HEK293T (cell line): Measurements from ENCODE around the gene RC3H2.
A peak's percentile ranks its signal among the peaks of the same experiment; 100 is the strongest.
"Not testable (repeated sequence)": the region's sequence is repeated elsewhere in the genome, so short reads cannot be mapped to it uniquely, and the experiment has no call there.

ENCODE experiments used
- CTCF ChIA-PET: fragments of 350-600 bp; formaldehyde crosslinking; extraction: SDS; loops from one replicate; lab custom pipeline; 2021; ENCODE audit warnings: antibody characterized with exemption, inconsistent platforms; lab: Yijun Ruan, JAX
- POLR2A ChIA-PET: fragments of 350-600 bp; formaldehyde crosslinking; extraction: SDS; loops from one replicate; lab custom pipeline; 2020; ENCODE audit warnings: antibody characterized with exemption, inconsistent platforms; lab: Yijun Ruan, JAX
- DNase-seq: peaks from one replicate; pipeline ENCODE4 v3.0.0; 2012; ENCODE audit warnings: mixed read lengths; ENCODE audit errors: extremely low spot score
- ARNT ChIP-seq: fragments of 450-650 bp; IDR thresholded peaks from 2 replicates; pipeline ENCODE4 v1.6.1; 2017; ENCODE audit warnings: mild to moderate bottlenecking
- BHLHE40 ChIP-seq: fragments of 450-650 bp; IDR thresholded peaks from 2 replicates; pipeline ENCODE4 v1.6.1; 2016; ENCODE audit warnings: mild to moderate bottlenecking, moderate library complexity, borderline replicate concordance
- CTBP1 ChIP-seq: fragments of 450-650 bp; IDR thresholded peaks from 2 replicates; pipeline ENCODE4 v1.6.1; 2016; ENCODE audit warnings: borderline replicate concordance
- ELF4 ChIP-seq: fragments of 450-650 bp; IDR thresholded peaks from 2 replicates; pipeline ENCODE4 v1.6.1; 2017; ENCODE audit warnings: antibody characterized with exemption
- FOXA1 ChIP-seq: fragments of 450-650 bp; IDR thresholded peaks from 2 replicates; pipeline ENCODE4 v1.6.1; 2016; ENCODE audit warnings: mild to moderate bottlenecking
- FOXK2 ChIP-seq: fragments of 450-650 bp; IDR thresholded peaks from 2 replicates; pipeline ENCODE4 v1.6.1; 2016; ENCODE audit warnings: mild to moderate bottlenecking
- FOXM1 ChIP-seq: fragments of 450-650 bp; IDR thresholded peaks from 2 replicates; pipeline ENCODE4 v1.6.1; 2017; ENCODE audit warnings: mild to moderate bottlenecking, borderline replicate concordance
- HDGF ChIP-seq: fragments of 450-650 bp; IDR thresholded peaks from 2 replicates; pipeline ENCODE4 v1.6.1; 2017; ENCODE audit warnings: antibody characterized with exemption, borderline replicate concordance
- L3MBTL2 ChIP-seq: fragments of 450-650 bp; conservative IDR thresholded peaks from 2 replicates; pipeline ENCODE4 v1.6.1; 2016; ENCODE audit warnings: mild to moderate bottlenecking
- LEF1 ChIP-seq: fragments of 450-650 bp; IDR thresholded peaks from 2 replicates; pipeline ENCODE4 v1.6.1; 2017; ENCODE audit warnings: mild to moderate bottlenecking, borderline replicate concordance
- NFRKB ChIP-seq: fragments of 450-650 bp; IDR thresholded peaks from 2 replicates; pipeline ENCODE4 v1.6.1; 2016; ENCODE audit warnings: mild to moderate bottlenecking, moderate library complexity
- SP1 ChIP-seq: fragments of 450-650 bp; IDR thresholded peaks from 2 replicates; pipeline ENCODE4 v1.6.1; 2017
- SUZ12 ChIP-seq: fragments of 450-650 bp; IDR thresholded peaks from 2 replicates; pipeline ENCODE4 v1.6.1; 2016; ENCODE audit warnings: mild to moderate bottlenecking
- TARDBP ChIP-seq: fragments of 450-650 bp; IDR thresholded peaks from 2 replicates; pipeline ENCODE4 v1.6.1; 2016
- ZNF384 ChIP-seq: fragments of 450-650 bp; IDR thresholded peaks from 2 replicates; pipeline ENCODE4 v1.6.1; 2016
- TF ChIP-seq, protein P1 (sequence below): fragments of 450-650 bp; IDR thresholded peaks from 2 replicates; pipeline ENCODE4 v1.6.1; 2016

The RC3H2 gene

DNA sequence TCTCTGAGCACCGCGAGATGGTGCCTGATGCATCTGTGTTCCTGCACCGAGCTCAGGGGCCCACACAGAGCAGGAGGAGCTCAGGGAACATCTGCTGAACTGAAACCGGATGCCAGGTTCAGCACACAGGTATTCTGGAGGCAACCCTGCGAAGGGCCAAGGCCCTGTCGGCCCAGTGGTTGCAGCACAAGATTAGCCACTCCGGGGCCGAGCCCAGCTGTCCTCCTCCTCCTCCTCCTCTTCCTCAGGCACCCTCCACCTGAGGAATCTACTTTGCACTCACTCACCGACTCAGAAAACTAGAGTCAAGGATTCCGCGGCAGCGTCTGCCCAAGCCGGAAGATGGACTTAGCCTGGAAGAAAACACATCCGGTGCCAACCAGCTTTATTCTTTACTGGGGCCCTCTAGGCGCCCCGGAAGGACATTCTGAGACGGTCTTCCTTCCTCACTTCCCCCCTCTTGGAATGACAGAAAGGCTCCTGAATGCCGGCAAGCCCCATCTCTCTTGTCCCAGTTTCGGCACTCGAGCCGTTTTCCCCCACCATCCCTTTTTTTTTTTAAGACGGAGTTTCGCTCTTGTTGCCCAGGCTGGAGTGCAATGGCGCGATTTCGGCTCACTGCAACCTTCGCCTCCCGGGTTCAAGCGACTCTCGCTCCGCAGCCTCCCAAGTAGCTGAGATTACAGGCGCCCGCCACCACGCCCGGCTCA, 8.0 kb upstream of the RC3H2 start, which contains the start of gene ZBTB6:
Gene ZBTB6 (minus strand): TSS at position 360 of the 710 bp plus-strand sequence. CDS start 1,251 bp downstream, outside the sequence.
- CTCF ChIA-PET, result interaction anchor here (0.5 to 0.7 kb wide), 2 partner anchors 18 to 28 kb away, joined by 4 to 5 read pairs; partner anchors contain the start of genes RABGAP1 and ZBTB26
- POLR2A ChIA-PET, result interaction anchor here (0.6 to 2.9 kb wide), 11 partner anchors 8 to 81 kb away, joined by 3 to 30 read pairs (median 4); partner anchors contain the start of genes RABGAP1, RC3H2 and ZBTB26
- TF ChIP-seq L3MBTL2 (0 out of 2 replicates have a peak, but pooled peaks have one; percentile 16), FOXA1 (no peak), ELF4 (peak; percentile 37)
- peak; percentile 73 for DNase-seq

DNA sequence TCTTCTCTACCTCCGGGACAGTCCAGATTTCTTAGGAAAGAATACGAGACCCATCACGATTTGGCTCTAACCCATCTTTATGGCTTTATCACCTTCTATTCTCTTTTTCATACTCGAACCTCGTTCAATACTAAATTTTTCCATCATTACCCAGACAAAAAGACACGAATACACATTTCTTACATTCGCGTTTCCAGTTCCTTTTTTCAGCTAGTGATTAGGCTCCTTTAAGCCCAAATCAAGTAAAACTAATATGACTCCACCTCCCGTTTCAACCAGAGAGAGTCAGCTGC, 7.5 kb upstream of the RC3H2 start:
- POLR2A ChIA-PET, result interaction anchor here (0.6 to 2.9 kb wide), 11 partner anchors 8 to 82 kb away, joined by 3 to 30 read pairs (median 4); partner anchors contain the start of genes RABGAP1, RC3H2 and ZBTB26
- CTCF ChIA-PET, result interaction anchor here (0.7 kb wide), 1 partner anchor 28 kb away, joined by 5 read pairs; the partner anchor contains the start of gene RABGAP1

DNA sequence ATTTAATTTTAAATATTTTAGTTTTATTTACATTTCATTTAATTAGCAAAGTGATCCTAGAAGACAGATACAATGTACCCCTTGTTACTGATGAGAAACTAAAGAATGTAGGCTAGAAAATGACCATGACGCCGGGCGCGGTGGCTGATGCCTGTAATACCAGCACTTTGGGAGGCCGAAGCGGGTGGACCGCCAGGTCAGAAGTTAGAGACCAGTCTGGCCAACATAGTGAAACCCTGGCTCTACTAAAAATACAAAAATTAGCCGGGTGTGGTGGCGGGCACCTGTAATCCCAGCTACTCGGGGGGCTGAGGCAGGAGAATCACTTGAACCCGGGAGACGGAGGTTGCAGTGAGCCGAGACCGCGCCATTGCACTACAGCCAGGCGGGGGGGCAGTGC, 963 bp upstream of the RC3H2 start:
- POLR2A ChIA-PET, DNase-seq, CTCF ChIA-PET: not testable (repeated sequence)

More for the DNA sequence above, 7.5 kb upstream of the RC3H2 start:
- TF ChIP-seq LEF1, result no peak
- TF ChIP-seq FOXA1, result no peak
- no peak for TF ChIP-seq ELF4
- TF ChIP-seq SUZ12, result no peak
- TF ChIP-seq SP1, result no peak
- TF ChIP-seq FOXK2, result no peak
- no peak for TF ChIP-seq HDGF
- TF ChIP-seq ZNF384, result no peak
- TF ChIP-seq ARNT, result no peak
- no peak for TF ChIP-seq CTBP1
- no peak for TF ChIP-seq BHLHE40
- TF ChIP-seq, protein P1, sequence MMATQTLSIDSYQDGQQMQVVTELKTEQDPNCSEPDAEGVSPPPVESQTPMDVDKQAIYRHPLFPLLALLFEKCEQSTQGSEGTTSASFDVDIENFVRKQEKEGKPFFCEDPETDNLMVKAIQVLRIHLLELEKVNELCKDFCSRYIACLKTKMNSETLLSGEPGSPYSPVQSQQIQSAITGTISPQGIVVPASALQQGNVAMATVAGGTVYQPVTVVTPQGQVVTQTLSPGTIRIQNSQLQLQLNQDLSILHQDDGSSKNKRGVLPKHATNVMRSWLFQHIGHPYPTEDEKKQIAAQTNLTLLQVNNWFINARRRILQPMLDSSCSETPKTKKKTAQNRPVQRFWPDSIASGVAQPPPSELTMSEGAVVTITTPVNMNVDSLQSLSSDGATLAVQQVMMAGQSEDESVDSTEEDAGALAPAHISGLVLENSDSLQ, result no peak
- no peak for TF ChIP-seq TARDBP
- TF ChIP-seq L3MBTL2, result no peak
- no peak for TF ChIP-seq NFRKB
- DNase-seq, result no peak

DNA sequence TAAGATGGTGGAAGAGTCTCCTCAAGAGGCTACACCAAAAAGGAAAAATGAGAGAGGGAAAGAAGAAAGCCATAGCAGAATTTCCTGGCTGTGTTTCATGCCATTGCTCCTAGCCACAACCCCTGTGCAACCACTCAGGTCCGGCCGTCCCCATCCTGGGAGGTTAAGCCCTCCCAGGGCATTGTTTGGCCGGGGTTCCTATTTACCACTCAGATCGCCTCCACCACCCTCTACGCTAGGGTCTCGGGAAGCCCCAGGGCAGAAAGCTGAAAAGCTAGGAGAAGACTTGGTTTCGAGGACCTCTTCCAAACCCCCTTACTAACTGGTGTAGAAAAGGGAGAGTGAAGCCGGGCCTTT, 715 bp downstream of the RC3H2 start:
- POLR2A ChIA-PET, result interaction anchor here (1.1 to 3.6 kb wide), 9 partner anchors 9 to 142 kb away, joined by 3 to 27 read pairs (median 5); partner anchors contain the start of genes RABGAP1, ZBTB26 and ZBTB6
- DNase-seq, result peak; percentile 27
- CTCF ChIA-PET, result interaction anchor here (0.6 kb wide), 1 partner anchor 30 kb away, joined by 3 read pairs; no protein-coding TSS in a partner anchor
- no peak for TF ChIP-seq SUZ12
- TF ChIP-seq TARDBP, result no peak
- no peak for TF ChIP-seq FOXM1
- TF ChIP-seq, protein P1, result no peak
- TF ChIP-seq ARNT, result no peak

DNA sequence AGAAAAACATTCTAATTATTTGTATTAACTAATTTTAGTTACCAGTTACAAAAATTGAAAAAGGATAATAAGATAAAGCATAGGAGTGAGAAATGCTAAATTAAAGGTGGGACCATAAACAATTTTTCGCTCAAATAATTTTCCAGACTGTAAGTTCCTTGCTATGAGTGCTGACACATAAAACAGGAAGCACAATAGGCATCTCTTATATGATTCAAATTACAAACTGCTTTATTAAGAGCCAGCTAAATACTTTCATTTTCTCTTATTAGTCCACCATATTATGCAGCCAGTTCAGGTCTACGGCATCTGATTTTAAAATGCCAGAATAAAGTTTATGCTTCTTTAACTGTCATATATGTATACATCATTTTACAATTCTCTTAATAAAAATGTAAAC, 4.4 kb downstream of the RC3H2 start:
- TF ChIP-seq SUZ12 (no peak), CTBP1 (no peak), L3MBTL2 (no peak), FOXM1 (no peak), SP1 (no peak), ZNF384 (no peak), FOXA1 (no peak), LEF1 (no peak), BHLHE40 (no peak), HDGF (no peak), ELF4 (no peak)
- TF ChIP-seq, protein P1, result no peak
- CTCF ChIA-PET, result no interaction called here
- POLR2A ChIA-PET, result interaction anchor here (2.0 kb wide), 1 partner anchor 12 kb away, joined by 5 read pairs; the partner anchor contains the start of gene ZBTB6
- DNase-seq, result no peak

DNA sequence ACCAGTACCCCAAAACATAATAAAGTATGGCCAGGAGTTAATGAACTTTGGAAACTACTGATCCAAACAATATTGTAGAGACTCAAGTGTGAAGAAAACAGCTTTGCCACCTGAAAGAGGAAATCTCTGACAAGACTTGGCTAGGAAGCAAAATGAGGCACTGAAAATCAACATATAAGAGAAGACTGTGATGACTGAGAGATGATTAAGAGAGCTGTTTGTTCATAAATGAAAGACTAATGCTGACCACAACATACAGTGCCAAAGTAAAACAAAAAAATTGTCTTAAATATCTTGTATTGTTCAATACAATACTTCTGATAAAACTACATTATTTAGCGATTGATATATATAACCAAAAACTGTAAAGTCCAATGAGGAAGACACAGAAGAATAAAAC, 7.2 kb downstream of the RC3H2 start:
- no peak for DNase-seq
- CTCF ChIA-PET, result no interaction called here
- POLR2A ChIA-PET, result interaction anchor here (1.3 kb wide), 1 partner anchor 42 kb away, joined by 6 read pairs; the partner anchor contains the start of gene RABGAP1
- no peak for TF ChIP-seq FOXM1
- TF ChIP-seq ARNT, result no peak
- TF ChIP-seq, protein P1, result no peak
- TF ChIP-seq CTBP1, result no peak
- no peak for TF ChIP-seq SUZ12
- TF ChIP-seq FOXK2, result no peak
- TF ChIP-seq NFRKB, result no peak
